Stomach (tissue), 9 donors: ENCODE results near the gene A1BG. TPM values are rescaled to one million over a fixed set of nuclear protein-coding genes. Genes with fewer than 3 reads are reported as not detected.

Experiments
- DNase-seq, 2 donors: peaks; one replicate each; pipeline versions ENCODE4 v3.0.0 to v3.0.0-alpha.2; 2013 to 2019
- H3K27ac ChIP-seq, 5 donors: fragments of 200-600 bp in 4 of 5; sonication (generic) in 4 of 5; one replicate each; pipeline ENCODE4 v1.5.1; 2013 to 2019; ENCODE audit warnings: mild to moderate bottlenecking in 1 of 5, moderate library complexity in 1 of 5
- H3K27me3 ChIP-seq, 3 donors: fragments of 200-600 bp; sonication (generic); one replicate each; pipeline ENCODE4 v1.5.1; 2017 to 2019; ENCODE audit warnings: mixed run types in 1 of 3
- H3K36me3 ChIP-seq, 4 donors: fragments of 200-600 bp; sonication (generic); 1 replicate in 3 of 4; 2 replicates in 1 of 4; pipeline ENCODE4 v1.5.1; 2016 to 2019
- H3K4me1 ChIP-seq, 4 donors: fragments of 200-600 bp; sonication (generic); one replicate each; pipeline ENCODE4 v1.5.1; 2016 to 2019
- H3K4me3 ChIP-seq, 4 donors: fragments of 200-600 bp; sonication (generic) in 3 of 4; one replicate each; pipeline ENCODE4 v1.5.1; 2016 to 2019; ENCODE audit warnings: mild to moderate bottlenecking in 1 of 4
- H3K9me3 ChIP-seq, 4 donors: fragments of 200-600 bp; sonication (generic); one replicate each; pipeline ENCODE4 v1.5.1; 2016 to 2019
- EP300 ChIP-seq: sonication (generic); formaldehyde crosslinking; IDR thresholded peaks from one replicate; pipeline ENCODE4 v1.6.1; 2017; ENCODE audit warnings: antibody characterized with exemption
- POLR2A ChIP-seq, 4 donors: fragments of 450-650 bp; IDR thresholded peaks; one replicate each; pipeline ENCODE4 v1.6.1; 2016; ENCODE audit warnings: antibody characterized with exemption in 4 of 4, control low read depth in 2 of 4, mild to moderate bottlenecking in 1 of 4, moderate library complexity in 1 of 4
- POLR2AphosphoS5 ChIP-seq, 3 donors: sonication (generic); formaldehyde crosslinking; IDR thresholded peaks; one replicate each; pipeline ENCODE4 v1.6.1; 2016; ENCODE audit warnings: antibody characterized with exemption in 3 of 3
- WGBS, 5 donors: extraction: QIAGEN DNeasy Blood & Tissue Kit in 3 of 5; methylation state at CpG; one replicate each; pipeline versions ENCODE4 v1.1.5 to v1.1.7; 2013 to 2018; 5-methylcytosine and 5-hydroxymethylcytosine counted together
- intact Hi-C: fragments of 100-400 bp; cut with DNase I; formaldehyde crosslinking; loops from one replicate; pipeline ENCODE4 v1.15.1; 2023; ENCODE audit warnings: low total_unique reads
- polyA plus RNA-seq, 3 donors: library from polyadenylated mRNA; stranded (reverse); fragments of 200-250 nt; gene quantifications; one replicate each; pipeline ENCODE4 v1.2.3, GENCODE V29; 2013
- small RNA-seq, 4 donors: library from RNA; depleted of rRNA; stranded (forward); fragments of <200 nt; gene quantifications; one replicate each; pipeline ENCODE3, GENCODE V24; 2016
- total RNA-seq, 5 donors: library from RNA; depleted of rRNA; stranded (reverse); fragments of >200 nt; gene quantifications; one replicate each; pipeline versions ENCODE4 v1.1.0 to v1.2.3, GENCODE V29; 2014 to 2016
- TF ChIP-seq, protein P1 (sequence below), 7 experiments: fragments of 450-650 bp in 4 of 7; fragments of 200-600 bp in 3 of 7; sonication (generic) in 3 of 7; IDR thresholded peaks; one replicate each; pipeline ENCODE4 v1.5.1; 2016 to 2019; ENCODE audit warnings: antibody characterized with exemption in 7 of 7, control low read depth in 2 of 7, mild to moderate bottlenecking in 1 of 7
- donor health status: healthy with polysubstance abuse.
- donor health status: Bipolar disorder and iron deficiency.
- donor health status: healthy.

The A1BG gene
- total and polyA plus RNA-seq, 8 donors = 1.1 to 61.7 (median 25.3) TPM; not detected in 2

- peaks cover 0 to 25% (median 15%) of the 10 kb centered on the region in 4 donors for H3K9me3 ChIP-seq
- H3K4me3 ChIP-seq = no peak overlapping the region
- peaks cover 9 to 42% (median 24%) of the 10 kb centered on the region in 4 donors for H3K4me1 ChIP-seq
- intact Hi-C loops = no loop called here
- 84 to 91% (median 86%) methylated on average over 7 of the region's 7 CpGs for WGBS, 5 donors
- H3K27ac ChIP-seq = peak overlapping the region in 4 of 5 donors; percentile 90 to 93 (median 90)
- TF ChIP-seq, protein P1, sequence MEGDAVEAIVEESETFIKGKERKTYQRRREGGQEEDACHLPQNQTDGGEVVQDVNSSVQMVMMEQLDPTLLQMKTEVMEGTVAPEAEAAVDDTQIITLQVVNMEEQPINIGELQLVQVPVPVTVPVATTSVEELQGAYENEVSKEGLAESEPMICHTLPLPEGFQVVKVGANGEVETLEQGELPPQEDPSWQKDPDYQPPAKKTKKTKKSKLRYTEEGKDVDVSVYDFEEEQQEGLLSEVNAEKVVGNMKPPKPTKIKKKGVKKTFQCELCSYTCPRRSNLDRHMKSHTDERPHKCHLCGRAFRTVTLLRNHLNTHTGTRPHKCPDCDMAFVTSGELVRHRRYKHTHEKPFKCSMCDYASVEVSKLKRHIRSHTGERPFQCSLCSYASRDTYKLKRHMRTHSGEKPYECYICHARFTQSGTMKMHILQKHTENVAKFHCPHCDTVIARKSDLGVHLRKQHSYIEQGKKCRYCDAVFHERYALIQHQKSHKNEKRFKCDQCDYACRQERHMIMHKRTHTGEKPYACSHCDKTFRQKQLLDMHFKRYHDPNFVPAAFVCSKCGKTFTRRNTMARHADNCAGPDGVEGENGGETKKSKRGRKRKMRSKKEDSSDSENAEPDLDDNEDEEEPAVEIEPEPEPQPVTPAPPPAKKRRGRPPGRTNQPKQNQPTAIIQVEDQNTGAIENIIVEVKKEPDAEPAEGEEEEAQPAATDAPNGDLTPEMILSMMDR (IDR thresholded peaks at IDR 0.05) = no peak
- TF ChIP-seq EP300 (no peak), POLR2A (IDR thresholded peaks at IDR 0.05) (no peak), POLR2AphosphoS5 (IDR thresholded peaks at IDR 0.05) (no peak)
- H3K36me3 ChIP-seq = peaks cover 8 to 52% (median 51%) of the 10 kb centered on the region in 4 donors
- no peak for DNase-seq
- H3K27me3 ChIP-seq = no peaks in the 10 kb centered on the region
Observed at GRCh38 chr19:58304255-58304654, 49.0 kb downstream of the A1BG start.

GRCh38 chr19:58300620-58301019 is 52.7 kb downstream of the A1BG start:
- peaks cover 20 to 60% (median 54%) of the 10 kb centered on the region in 4 donors for H3K36me3 ChIP-seq
- no peak for DNase-seq
- no peak overlapping the region for H3K4me3 ChIP-seq
- intact Hi-C loops = no loop called here
- H3K27ac ChIP-seq = no peak overlapping the region
- H3K4me1 ChIP-seq = peaks cover under 1 to 7% (median 5%) of the 10 kb centered on the region in 4 donors
- H3K9me3 ChIP-seq = peaks cover 0 to 61% (median 36%) of the 10 kb centered on the region in 4 donors
- no peaks in the 10 kb centered on the region for H3K27me3 ChIP-seq
- WGBS, 5 donors = 95 to 99% (median 98%) methylated on average over 7 of the region's 7 CpGs
- TF ChIP-seq, protein P1 (IDR thresholded peaks at IDR 0.05) = no peak
- TF ChIP-seq EP300 = no peak
- no peak for TF ChIP-seq POLR2A (IDR thresholded peaks at IDR 0.05)
- no peak for TF ChIP-seq POLR2AphosphoS5 (IDR thresholded peaks at IDR 0.05)

GRCh38 chr19:58296104-58296503 is 57.2 kb downstream of the A1BG start:
- no peak for TF ChIP-seq EP300
- TF ChIP-seq, protein P1 (IDR thresholded peaks at IDR 0.05) = no peak
- TF ChIP-seq POLR2A (IDR thresholded peaks at IDR 0.05) = no peak
- no peak for TF ChIP-seq POLR2AphosphoS5 (IDR thresholded peaks at IDR 0.05)
- WGBS, 5 donors = 85 to 98% (median 95%) methylated on average over 7 of the region's 7 CpGs
- no peak for DNase-seq
- intact Hi-C loops = no loop called here
- Histone ChIP-seq H3K27me3 (no peaks in the 10 kb centered on the region), H3K36me3 (peaks cover 58 to 100% (median 94%) of the 10 kb centered on the region in 4 donors), H3K4me3 (no peak overlapping the region), H3K4me1 (no peaks in the 10 kb centered on the region), H3K9me3 (peaks cover 19 to 99% (median 71%) of the 10 kb centered on the region in 4 donors), H3K27ac (no peak overlapping the region)

Small RNA genes within 50 kb of the gene (small RNA-seq; reads per million reads assigned to genes)
- gene MIR4754 (0 reads per million in 4 donors), gene MIR6806 (0.07 to 0.49 (median 0.23) reads per million in 4 donors), gene RNA5SP473 (0 to 0.20 (median 0.04) reads per million in 4 donors)

Other genes starting within 250 kb of the A1BG start
- gene ZNF329, start 202.7 kb downstream of the A1BG start, total RNA-seq = 10 to 100 TPM in 1 of 5 donors, 1 to 10 TPM in 3, under 1 TPM in 1; 0.58 to 18.2 (median 4.9) TPM
- 1 to 10 TPM; 3.3 to 3.9 (median 3.4) TPM for gene ZNF329, start 202.7 kb downstream of the A1BG start, polyA plus RNA-seq
- 10 to 100 TPM in 4 of 5 donors, 1 to 10 TPM in 1; 6.2 to 46.9 (median 28.6) TPM for gene ZNF274, start 170.4 kb downstream of the A1BG start, total RNA-seq
- 10 to 100 TPM in 2 of 3 donors, 1 to 10 TPM in 1; 5.9 to 16.1 (median 12.2) TPM for gene ZNF274, start 170.4 kb downstream of the A1BG start, polyA plus RNA-seq
- 10 to 100 TPM in 4 of 5 donors, 1 to 10 TPM in 1; 9.6 to 60.7 (median 34.8) TPM for gene ZNF544, start 124.6 kb downstream of the A1BG start, total RNA-seq
- gene ZNF544, start 124.6 kb downstream of the A1BG start, polyA plus RNA-seq = 10 to 100 TPM in 2 of 3 donors, 1 to 10 TPM in 1; 9.5 to 17.7 (median 17.0) TPM
- gene ZNF8, start 74.5 kb downstream of the A1BG start, total RNA-seq = 1 to 10 TPM; 1.4 to 9.0 (median 4.9) TPM
- gene ZNF8, start 74.5 kb downstream of the A1BG start, polyA plus RNA-seq = 1 to 10 TPM in 1 of 3 donors, under 1 TPM in 2; 0.81 to 1.1 (median 0.95) TPM
- 10 to 100 TPM; 25.2 to 93.6 (median 48.4) TPM for gene ERVK3-1, start 48.1 kb downstream of the A1BG start, total RNA-seq
- 10 to 100 TPM; 25.0 to 45.1 (median 35.1) TPM for gene ERVK3-1, start 48.1 kb downstream of the A1BG start, polyA plus RNA-seq
- 1 to 10 TPM in 3 of 5 donors, under 1 TPM in 1, not detected in 1; 0.45 to 5.2 (median 1.6) TPM for gene ZSCAN22, start 26.5 kb downstream of the A1BG start, total RNA-seq
- gene ZSCAN22, start 26.5 kb downstream of the A1BG start, polyA plus RNA-seq = 1 to 10 TPM in 1 of 3 donors, under 1 TPM in 2; 0.75 to 1.4 (median 0.83) TPM
- 10 to 100 TPM in 1 of 5 donors, 1 to 10 TPM in 2, under 1 TPM in 1, not detected in 1; 0.14 to 12.3 (median 3.2) TPM for gene ZNF497, start 9.3 kb upstream of the A1BG start, total RNA-seq
- 1 to 10 TPM in 1 of 3 donors, under 1 TPM in 2; 0.12 to 1.0 (median 0.46) TPM for gene ZNF497, start 9.3 kb upstream of the A1BG start, polyA plus RNA-seq
- 1 to 10 TPM in 4 of 5 donors, not detected in 1; 1.8 to 8.5 (median 2.3) TPM for gene ZNF837, start 27.5 kb upstream of the A1BG start, total RNA-seq
- 1 to 10 TPM; 2.3 to 3.0 (median 2.4) TPM for gene ZNF837, start 27.5 kb upstream of the A1BG start, polyA plus RNA-seq
- 1,000 to 10,000 TPM in 3 of 5 donors, 100 to 1,000 TPM in 2; 801 to 1,605 (median 1,501) TPM for gene RPS5, start 33.8 kb upstream of the A1BG start, total RNA-seq
- gene RPS5, start 33.8 kb upstream of the A1BG start, polyA plus RNA-seq = 1,000 to 10,000 TPM; 1,495 to 2,322 (median 1,503) TPM
- gene RNF225, start 42.2 kb upstream of the A1BG start, total RNA-seq = not detected
- under 1 TPM in 1 of 3 donors, not detected in 2; 0.13 TPM for gene RNF225, start 42.2 kb upstream of the A1BG start, polyA plus RNA-seq
- gene ZNF584, start 55.2 kb upstream of the A1BG start, total RNA-seq = 100 to 1,000 TPM in 1 of 5 donors, 10 to 100 TPM in 2, 1 to 10 TPM in 1, not detected in 1; 5.4 to 114 (median 17.2) TPM
- 10 to 100 TPM in 1 of 3 donors, 1 to 10 TPM in 2; 5.6 to 10.8 (median 6.8) TPM for gene ZNF584, start 55.2 kb upstream of the A1BG start, polyA plus RNA-seq
- gene ZNF132, start 86.7 kb upstream of the A1BG start, total RNA-seq = 1 to 10 TPM; 3.0 to 8.9 (median 6.4) TPM
- 1 to 10 TPM in 2 of 3 donors, under 1 TPM in 1; 0.68 to 1.2 (median 1.1) TPM for gene ZNF132, start 86.7 kb upstream of the A1BG start, polyA plus RNA-seq
- gene ZNF324B, start 98.1 kb upstream of the A1BG start, total RNA-seq = 10 to 100 TPM in 1 of 5 donors, 1 to 10 TPM in 2, under 1 TPM in 1, not detected in 1; 0.58 to 12.6 (median 6.5) TPM
- 1 to 10 TPM; 1.6 to 2.3 (median 1.7) TPM for gene ZNF324B, start 98.1 kb upstream of the A1BG start, polyA plus RNA-seq
- gene ZNF324, start 113.6 kb upstream of the A1BG start, total RNA-seq = 10 to 100 TPM in 1 of 5 donors, 1 to 10 TPM in 4; 5.8 to 11.9 (median 8.5) TPM
- 1 to 10 TPM; 1.7 to 3.0 (median 2.3) TPM for gene ZNF324, start 113.6 kb upstream of the A1BG start, polyA plus RNA-seq
- gene ZNF446, start 122.9 kb upstream of the A1BG start, total RNA-seq = 10 to 100 TPM in 1 of 5 donors, 1 to 10 TPM in 4; 4.6 to 26.1 (median 5.3) TPM
- 10 to 100 TPM in 1 of 3 donors, 1 to 10 TPM in 2; 7.1 to 13.0 (median 9.2) TPM for gene ZNF446, start 122.9 kb upstream of the A1BG start, polyA plus RNA-seq
- gene SLC27A5, start 158.5 kb upstream of the A1BG start, total RNA-seq = 1 to 10 TPM in 3 of 5 donors, under 1 TPM in 1, not detected in 1; 0.87 to 3.3 (median 1.3) TPM
- 10 to 100 TPM in 2 of 3 donors, 1 to 10 TPM in 1; 8.4 to 18.4 (median 16.0) TPM for gene SLC27A5, start 158.5 kb upstream of the A1BG start, polyA plus RNA-seq
- 10 to 100 TPM in 3 of 5 donors, 1 to 10 TPM in 1, not detected in 1; 2.4 to 49.0 (median 20.1) TPM for gene ZBTB45, start 166.3 kb upstream of the A1BG start, total RNA-seq
- gene ZBTB45, start 166.3 kb upstream of the A1BG start, polyA plus RNA-seq = 1 to 10 TPM; 5.6 to 8.2 (median 6.6) TPM
- gene TRIM28, start 190.6 kb upstream of the A1BG start, total RNA-seq = 100 to 1,000 TPM in 4 of 5 donors, 10 to 100 TPM in 1; 95.5 to 923 (median 243) TPM
- 100 to 1,000 TPM; 143 to 200 (median 171) TPM for gene TRIM28, start 190.6 kb upstream of the A1BG start, polyA plus RNA-seq
- 100 to 1,000 TPM in 2 of 5 donors, 10 to 100 TPM in 3; 55.8 to 260 (median 89.0) TPM for gene CHMP2A, start 201.6 kb upstream of the A1BG start, total RNA-seq
- gene CHMP2A, start 201.6 kb upstream of the A1BG start, polyA plus RNA-seq = 100 to 1,000 TPM; 195 to 338 (median 235) TPM
- gene UBE2M, start 205.1 kb upstream of the A1BG start, total RNA-seq = 10 to 100 TPM in 3 of 5 donors, 1 to 10 TPM in 1, not detected in 1; 9.8 to 35.3 (median 27.1) TPM
- 10 to 100 TPM; 35.5 to 51.5 (median 41.9) TPM for gene UBE2M, start 205.1 kb upstream of the A1BG start, polyA plus RNA-seq
- gene MZF1, start 219.8 kb upstream of the A1BG start, total RNA-seq = 10 to 100 TPM; 14.0 to 84.9 (median 68.3) TPM
- 10 to 100 TPM; 16.1 to 33.2 (median 16.5) TPM for gene MZF1, start 219.8 kb upstream of the A1BG start, polyA plus RNA-seq